Endothelial cell of umbilical vein (primary cell): ENCODE data around the gene AGBL5. TPM values are rescaled to one million over a fixed set of nuclear protein-coding genes. Genes with fewer than 3 reads are reported as not detected.

ENCODE experiments used
- BruUV-seq: library from RNA; stranded (reverse); fragments of 400-500 nt; replicated peaks from 2 replicates; lab custom pipeline; 2021; lab: Mats Ljungman, UMichigan
- CTCF ChIA-PET: fragments of 300-600, 350-600 bp; sonication (Branson Sonifier 250); formaldehyde crosslinking; loops from one replicate; lab custom pipeline; 2021; ENCODE audit warnings: antibody characterized with exemption, inconsistent platforms; lab: Charles Lee
- POLR2A ChIA-PET: fragments of 300-600, 350-600 bp; sonication (Branson Sonifier 250); formaldehyde crosslinking; loops from one replicate; lab custom pipeline; 2021; ENCODE audit warnings: antibody characterized with exemption, inconsistent platforms; lab: Charles Lee
- DNase-seq: peaks from one replicate; pipeline ENCODE4 v3.0.0-alpha.2; 2011; ENCODE audit warnings: low read depth, low spot score
- FAIRE-seq: peaks from 2 replicates; lab custom pipeline; 2011; peaks lifted over from hg19 to GRCh38; lab: Jason Lieb, UNC
- H2AFZ ChIP-seq: 2 replicates; pipeline ENCODE4 v1.6.0; 2012; ENCODE audit warnings: low read depth, low read length, control low read depth, inconsistent platforms
- H3K27ac ChIP-seq: 2 replicates; pipeline ENCODE4 v1.5.1; 2011; ENCODE audit warnings: low read depth, mild to moderate bottlenecking, control low read depth, low read length, moderate library complexity; ENCODE audit not compliant: insufficient read depth
- H3K27me3 ChIP-seq, 2 experiments: 2 replicates each; pipeline versions ENCODE4 v1.6.0 to v1.6.1; 2011; ENCODE audit warnings: low read length in 2 of 2, mixed read lengths in 1 of 2; ENCODE audit not compliant: control insufficient read depth in 2 of 2, insufficient read depth in 2 of 2
- H3K36me3 ChIP-seq, 2 experiments: 2 replicates in 1 of 2; 3 replicates in 1 of 2; pipeline ENCODE4 v1.5.1; 2011; ENCODE audit warnings: low read length in 2 of 2, mild to moderate bottlenecking in 1 of 2, moderate library complexity in 1 of 2; ENCODE audit not compliant: control insufficient read depth in 2 of 2, insufficient read depth in 2 of 2; ENCODE audit errors: extremely low read depth in 1 of 2
- H3K4me1 ChIP-seq: 3 replicates; pipeline ENCODE4 v1.5.1; 2011; ENCODE audit warnings: mild to moderate bottlenecking, low read length; ENCODE audit not compliant: control insufficient read depth, insufficient read depth; ENCODE audit errors: extremely low read depth
- H3K4me2 ChIP-seq: 2 replicates; pipeline ENCODE4 v1.6.1; 2011; ENCODE audit warnings: low read length, control low read depth, mixed read lengths; ENCODE audit not compliant: insufficient read depth
- H3K4me3 ChIP-seq, 3 experiments: fragments of 200-600 bp in 1 of 3; sonication (generic), shearing (Covaris generic) in 1 of 3; replicated peaks in 1 of 3; 2 replicates each; pipeline ENCODE4 v1.5.1; 2011 to 2016; ENCODE audit warnings: control low read depth in 3 of 3, low read length in 3 of 3, mild to moderate bottlenecking in 2 of 3, inconsistent platforms in 1 of 3, low read depth in 1 of 3, moderate library complexity in 1 of 3; ENCODE audit not compliant: insufficient read depth in 1 of 3
- H3K79me2 ChIP-seq: 2 replicates; pipeline ENCODE4 v1.6.0; 2012; ENCODE audit warnings: low read length, inconsistent platforms; ENCODE audit not compliant: control insufficient read depth, insufficient read depth
- H3K9ac ChIP-seq: replicated peaks from 2 replicates; pipeline ENCODE3; 2011; ENCODE audit warnings: low read length, control low read depth; ENCODE audit not compliant: insufficient read depth; ENCODE audit errors: extremely low read depth
- H3K9me1 ChIP-seq: replicated peaks from 3 replicates; pipeline ENCODE4 v1.6.0; 2011; ENCODE audit warnings: mild to moderate bottlenecking, low read length; ENCODE audit not compliant: control insufficient read depth, insufficient read depth; ENCODE audit errors: extremely low read depth
- H3K9me3 ChIP-seq: replicated peaks from 2 replicates; pipeline ENCODE4 v1.5.1; 2012; ENCODE audit warnings: low read length, inconsistent platforms; ENCODE audit not compliant: control insufficient read depth, insufficient read depth
- H4K20me1 ChIP-seq: replicated peaks from 2 replicates; pipeline ENCODE3; 2011; ENCODE audit warnings: mild to moderate bottlenecking, low read length; ENCODE audit not compliant: control insufficient read depth, insufficient read depth; ENCODE audit errors: extremely low read depth
- EZH2 ChIP-seq: IDR thresholded peaks from 2 replicates; pipeline ENCODE4 v1.6.1; 2012; ENCODE audit warnings: borderline replicate concordance, low read depth, mild to moderate bottlenecking, moderate library complexity, low read length, inconsistent platforms; ENCODE audit not compliant: severe bottlenecking
- FOS ChIP-seq: IDR thresholded peaks from 2 replicates; pipeline ENCODE4 v1.6.1; 2011; ENCODE audit warnings: mild to moderate bottlenecking, low read length, moderate library complexity, borderline replicate concordance; ENCODE audit not compliant: insufficient read depth
- GATA2 ChIP-seq: IDR thresholded peaks from 2 replicates; pipeline ENCODE4 v1.7.0; 2011; ENCODE audit warnings: low read depth, mild to moderate bottlenecking, moderate library complexity, mixed read lengths, low read length; ENCODE audit not compliant: insufficient read length, insufficient read depth
- MYC ChIP-seq: IDR thresholded peaks from one replicate; pipeline ENCODE4 v1.6.1; 2011; ENCODE audit warnings: mild to moderate bottlenecking, low read depth, low read length
- POLR2A ChIP-seq: IDR thresholded peaks from 2 replicates; pipeline ENCODE4 v1.6.1; 2012; ENCODE audit warnings: low read depth, mild to moderate bottlenecking, control low read depth, low read length
- POLR2AphosphoS5 ChIP-seq: IDR thresholded peaks from 2 replicates; pipeline ENCODE4 v1.6.1; 2012; ENCODE audit warnings: low read depth, mild to moderate bottlenecking, control low read depth, low read length, moderate library complexity; ENCODE audit not compliant: insufficient read depth
- dilution Hi-C: fragments of 300-500 bp; cut with MboI; formaldehyde crosslinking; loops from one replicate; pipeline ENCODE4 v1.15.0; 2019; ENCODE audit warnings: low sequenced_read_pairs; ENCODE audit not compliant: extremely low pct_ligation_motif_present
- intact Hi-C: fragments of 100-400 bp; cut with micrococcal nuclease; formaldehyde crosslinking; loops from one replicate; pipeline ENCODE4 v1.10.0; 2022
- polyA plus RNA-seq, 4 experiments: library from polyadenylated mRNA; depleted of rRNA in 3 of 4; stranded (reverse) in 3 of 4; unstranded in 1 of 4; fragments of >200 nt; gene quantifications; 2 replicates each; pipeline versions ENCODE4 v1.2.1 to v1.2.3, GENCODE V29; 2011 to 2012; ENCODE audit warnings: missing spikeins in 1 of 4
- total RNA-seq: library from RNA; stranded (reverse); gene quantifications from 2 replicates; pipeline ENCODE4 v1.2.3, GENCODE V29; 2021
- TF ChIP-seq, protein P1 (sequence below), 2 donors: IDR thresholded peaks; 1 replicate in 1 of 2; 2 replicates in 1 of 2; pipeline ENCODE4 v1.5.1; 2011; ENCODE audit warnings: low read length in 2 of 2, mild to moderate bottlenecking in 2 of 2, moderate library complexity in 2 of 2, control low read depth in 1 of 2, inconsistent platforms in 1 of 2, low read depth in 1 of 2; ENCODE audit not compliant: insufficient read depth in 1 of 2; ENCODE audit errors: extremely low read depth in 1 of 2

The AGBL5 gene
- total and polyA plus RNA-seq, 2 donors (not counting 3 experiments of a cell fraction or from before 2014, with no cell fraction given) = 28.2 to 41.9 TPM

DNA sequence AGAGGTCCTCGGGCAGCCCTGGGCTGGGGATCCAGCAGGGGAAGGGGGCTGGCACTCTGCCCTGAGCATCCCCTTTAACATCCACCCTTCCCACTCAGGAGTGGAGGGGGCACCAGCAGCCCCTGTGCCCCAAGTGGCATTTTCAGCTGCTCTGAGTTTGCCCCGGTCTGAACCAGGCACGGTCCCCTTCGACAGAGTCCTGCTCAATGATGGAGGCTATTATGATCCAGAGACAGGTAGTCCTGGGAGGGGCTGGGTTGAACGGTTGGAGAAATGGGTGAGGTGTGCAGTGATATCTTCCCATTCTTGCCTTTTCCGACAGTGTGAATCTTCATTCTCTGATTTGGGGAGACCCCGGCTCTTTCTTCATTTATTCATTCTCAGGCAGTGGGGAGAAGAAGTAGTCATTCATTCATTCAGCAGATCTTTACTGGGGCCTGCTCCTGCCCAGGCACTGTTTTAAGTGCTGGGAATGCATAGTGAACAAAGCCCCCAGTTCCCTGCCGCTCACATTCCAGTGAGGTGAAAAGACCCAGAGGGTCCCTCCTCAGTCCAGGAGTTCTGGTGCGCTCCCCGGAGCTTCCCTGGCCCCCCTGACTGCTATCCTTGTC lies 33.7 kb downstream of the AGBL5 start:
- dilution Hi-C loops = no loop called here
- POLR2A ChIA-PET = no interaction called here
- peak overlapping the region; percentile 72 for H3K4me2 ChIP-seq
- CTCF ChIA-PET = interaction anchor here (0.6 to 6.0 kb wide), 15 partner anchors 9 to 235 kb away, joined by 3 to 55 read pairs (median 4); partner anchors contain the start of genes AGBL5, OST4 and TRIM54
- H3K4me3 ChIP-seq = peak overlapping the region in 1 of 3 experiments; percentile 55
- H3K27ac ChIP-seq = no peak overlapping the region
- no peaks in the 10 kb centered on the region for H3K9me3 ChIP-seq
- H3K27me3 ChIP-seq = no peaks in the 10 kb centered on the region
- FAIRE-seq (no peak), DNase-seq (no peak)
- H3K9ac ChIP-seq = no peak overlapping the region
- no peak for TF ChIP-seq MYC
- no peak for TF ChIP-seq EZH2
- TF ChIP-seq FOS = no peak
- TF ChIP-seq POLR2A = no peak
- no peaks in the 10 kb centered on the region for H4K20me1 ChIP-seq
- no peak overlapping the region for H2AFZ ChIP-seq
- intact Hi-C loops = loop anchor here (1.0 to 5.0 kb wide), 2 partner anchors 14 to 238 kb away; partner anchors contain the start of genes DPYSL5 and OST4
- no peaks in the 10 kb centered on the region for H3K36me3 ChIP-seq
- no TSS peak for BruUV-seq
- peaks cover 12% of the 10 kb centered on the region for H3K4me1 ChIP-seq
- no peaks in the 10 kb centered on the region for H3K9me1 ChIP-seq
- H3K79me2 ChIP-seq = no peaks in the 10 kb centered on the region

- FAIRE-seq = peak; percentile 93
- TF ChIP-seq POLR2AphosphoS5 (peak; percentile 19), FOS (no peak), GATA2 (no peak), POLR2A (no peak), EZH2 (no peak)
- TF ChIP-seq, protein P1, sequence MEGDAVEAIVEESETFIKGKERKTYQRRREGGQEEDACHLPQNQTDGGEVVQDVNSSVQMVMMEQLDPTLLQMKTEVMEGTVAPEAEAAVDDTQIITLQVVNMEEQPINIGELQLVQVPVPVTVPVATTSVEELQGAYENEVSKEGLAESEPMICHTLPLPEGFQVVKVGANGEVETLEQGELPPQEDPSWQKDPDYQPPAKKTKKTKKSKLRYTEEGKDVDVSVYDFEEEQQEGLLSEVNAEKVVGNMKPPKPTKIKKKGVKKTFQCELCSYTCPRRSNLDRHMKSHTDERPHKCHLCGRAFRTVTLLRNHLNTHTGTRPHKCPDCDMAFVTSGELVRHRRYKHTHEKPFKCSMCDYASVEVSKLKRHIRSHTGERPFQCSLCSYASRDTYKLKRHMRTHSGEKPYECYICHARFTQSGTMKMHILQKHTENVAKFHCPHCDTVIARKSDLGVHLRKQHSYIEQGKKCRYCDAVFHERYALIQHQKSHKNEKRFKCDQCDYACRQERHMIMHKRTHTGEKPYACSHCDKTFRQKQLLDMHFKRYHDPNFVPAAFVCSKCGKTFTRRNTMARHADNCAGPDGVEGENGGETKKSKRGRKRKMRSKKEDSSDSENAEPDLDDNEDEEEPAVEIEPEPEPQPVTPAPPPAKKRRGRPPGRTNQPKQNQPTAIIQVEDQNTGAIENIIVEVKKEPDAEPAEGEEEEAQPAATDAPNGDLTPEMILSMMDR (IDR thresholded peaks at IDR 0.05; ENCODE audit: extremely low read depth in 1 of 2, insufficient read depth in 1 of 2, low read depth in 1 of 2, low read length in 2 of 2) = peak; percentile 51 to 75
- no peaks in the 10 kb centered on the region for H3K27me3 ChIP-seq
- ChIA-PET POLR2A (no interaction called here), CTCF (interaction anchor here (0.6 to 6.0 kb wide), 17 partner anchors 9 to 239 kb away, joined by 3 to 55 read pairs (median 4); partner anchors contain the start of genes AGBL5, OST4 and TRIM54)
- H3K4me3 ChIP-seq = peak overlapping the region; percentile 55 to 73 (median 64)
- no peaks in the 10 kb centered on the region for H3K79me2 ChIP-seq
- peaks cover 12% of the 10 kb centered on the region for H3K4me1 ChIP-seq
- H3K9me1 ChIP-seq = no peaks in the 10 kb centered on the region
- H3K27ac ChIP-seq = peak overlapping the region; percentile 51
- no peaks in the 10 kb centered on the region for H4K20me1 ChIP-seq
- peak; percentile 78 for DNase-seq
- peak overlapping the region; percentile 88 for H2AFZ ChIP-seq
- intact Hi-C loops = loop anchor here (1.0 to 5.0 kb wide), 9 partner anchors 14 to 238 kb away; partner anchors contain the start of genes ATRAID, DPYSL5, OST4 and PREB
- H3K36me3 ChIP-seq = no peaks in the 10 kb centered on the region
- peak overlapping the region; percentile 72 for H3K4me2 ChIP-seq
- no peaks in the 10 kb centered on the region for H3K9me3 ChIP-seq
- dilution Hi-C loops = no loop called here
- peak overlapping the region; percentile 69 for H3K9ac ChIP-seq
- BruUV-seq = TSS peak; percentile 65
Measured at GRCh38 chr2:27085673-27086089, 34.2 kb downstream of the AGBL5 start.
